Kidney (tissue), 14 donors: ENCODE measurements around the gene GMEB2. TPM values are rescaled to one million over a fixed set of nuclear protein-coding genes. Genes with fewer than 3 reads are reported as not detected.

Experiments used
- DNase-seq, 5 donors: peaks; one replicate each; pipeline ENCODE4 v3.0.0-alpha.2; 2013 to 2020
- FAIRE-seq: peaks from 2 replicates; lab custom pipeline; 2012; peaks lifted over from hg19 to GRCh38; lab: Jason Lieb, UNC
- H3K27ac ChIP-seq, 2 donors: one replicate each; pipeline ENCODE4 v1.7.0; 2013; ENCODE audit warnings: low read depth in 2 of 2, low read length in 2 of 2, inconsistent platforms in 1 of 2
- H3K27me3 ChIP-seq: one replicate; pipeline ENCODE4 v1.7.1; 2013; ENCODE audit warnings: low read length, inconsistent platforms; ENCODE audit not compliant: control insufficient read depth, insufficient read depth
- H3K36me3 ChIP-seq, 3 donors: one replicate each; pipeline versions ENCODE4 v1.7.0 to v1.7.1; 2013; ENCODE audit warnings: low read length in 3 of 3, control low read depth in 1 of 3, inconsistent platforms in 1 of 3; ENCODE audit not compliant: insufficient read depth in 3 of 3, control insufficient read depth in 2 of 3
- H3K4me1 ChIP-seq, 3 donors: one replicate each; pipeline versions ENCODE4 v1.7.0 to v1.7.1; 2013; ENCODE audit warnings: low read length in 3 of 3, inconsistent platforms in 1 of 3, low read depth in 1 of 3; ENCODE audit not compliant: control insufficient read depth in 2 of 3, insufficient read depth in 2 of 3
- H3K4me3 ChIP-seq, 3 donors: one replicate each; pipeline versions ENCODE4 v1.7.0 to v1.8.1; 2013; ENCODE audit warnings: low read length in 3 of 3, control low read depth in 1 of 3, inconsistent platforms in 1 of 3
- H3K9ac ChIP-seq, 3 donors: one replicate each; pipeline versions ENCODE4 v1.7.0 to v1.7.1; 2013; ENCODE audit warnings: low read length in 3 of 3, control low read depth in 1 of 3, inconsistent platforms in 1 of 3
- H3K9me3 ChIP-seq, 3 donors: one replicate each; pipeline versions ENCODE4 v1.7.0 to v1.7.1; 2013; ENCODE audit warnings: low read length in 3 of 3, control low read depth in 1 of 3, inconsistent platforms in 1 of 3; ENCODE audit not compliant: control insufficient read depth in 2 of 3, insufficient read depth in 1 of 3
- CTCF ChIP-seq: IDR thresholded peaks from 3 replicates; pipeline ENCODE4 v1.5.1; 2012; ENCODE audit warnings: mild to moderate bottlenecking, moderate library complexity, borderline replicate concordance; ENCODE audit not compliant: insufficient read depth; ENCODE audit errors: extremely low read depth
- intact Hi-C: fragments of 100-400 bp; cut with DNase I; formaldehyde crosslinking; loops from one replicate; pipeline ENCODE4 v1.11.1; 2022
- polyA plus RNA-seq: library from polyadenylated mRNA; stranded (reverse); fragments of 350-450 nt; fragmentation: Illumina TruSeq; extraction: RNeasy Lipid Tissue Mini Kit (QIAGEN cat#74804); gene quantifications from one replicate; pipeline ENCODE4 v1.2.3, GENCODE V29; 2014; ENCODE audit warnings: low read depth, low replicate concordance; ENCODE audit not compliant: insufficient read depth
- total RNA-seq: library from RNA; stranded (reverse); fragmentation: NEBNext Ultra II Directional; extraction: Animal tissue kit (Norgen Biotek cat#: 25700); gene quantifications from one replicate; pipeline ENCODE4 v1.2.1, GENCODE V29; 2021
- donor health status: control.
- donor health status: control.
- donor health status: control.
- donor health status: control.
- donor health status: control.
- donor health status: DM: yes; HTN: yes; CAD: no.
- donor health status: Normal renal cell carcinoma (clear cell type).

Gene GMEB2
- total and polyA plus RNA-seq, 2 donors from 2014 or later: 6.1 to 13.4 TPM

- peak overlapping the region; percentile 74 to 81 for H3K27ac ChIP-seq
- no peaks in the 10 kb centered on the region for H3K9me3 ChIP-seq
- peak overlapping the region; percentile 37 to 89 (median 83) for H3K9ac ChIP-seq
- FAIRE-seq: no peak
- peaks cover 0 to 11% (median 4%) of the 10 kb centered on the region in 3 donors for H3K36me3 ChIP-seq
- no peak for DNase-seq
- no peak for TF ChIP-seq CTCF
- no peaks in the 10 kb centered on the region for H3K27me3 ChIP-seq
- intact Hi-C loops: no loop called here
- H3K4me3 ChIP-seq: peak overlapping the region; percentile 79 to 94 (median 91)
- peaks cover 0 to 19% (median 3%) of the 10 kb centered on the region in 3 donors for H3K4me1 ChIP-seq
These were observed 31.9 kb upstream of the GMEB2 start for GRCh38 chr20:63658749-63659187.

GRCh38 chr20:63657937-63658748 is 31.2 kb upstream of the GMEB2 start, which contains the start of gene RTEL1:
Gene RTEL1 (plus strand): TSS chr20:63658312. CDS start chr20:63659403, 1,091 bp downstream.
- no peaks in the 10 kb centered on the region for H3K27me3 ChIP-seq

GRCh38 chr20:63657260-63657936 is 30.5 kb upstream of the GMEB2 start:
- no peaks in the 10 kb centered on the region for H3K9me3 ChIP-seq
- H3K4me1 ChIP-seq: peaks cover 0 to 21% (median 5%) of the 10 kb centered on the region in 3 donors
- peak overlapping the region in 2 of 3 donors; percentile 76 to 89 for H3K9ac ChIP-seq
- H3K27ac ChIP-seq: peak overlapping the region; percentile 81 to 83
- H3K36me3 ChIP-seq: peaks cover 0 to 5% (median 4%) of the 10 kb centered on the region in 3 donors
- DNase-seq (peak; percentile 53 to 76 (median 66)), FAIRE-seq (no peak)
- H3K27me3 ChIP-seq: no peaks in the 10 kb centered on the region
- intact Hi-C loops: no loop called here
- peak overlapping the region; percentile 79 to 94 (median 91) for H3K4me3 ChIP-seq
- no peak for TF ChIP-seq CTCF

More at GRCh38 chr20:63657937-63658748, 31.2 kb upstream of the GMEB2 start, which contains the start of gene RTEL1:
- intact Hi-C loops: no loop called here
- Histone ChIP-seq H3K36me3 (peaks cover 0 to 8% (median 4%) of the 10 kb centered on the region in 3 donors), H3K9me3 (no peaks in the 10 kb centered on the region), H3K9ac (peak within 1 kb of the TSS; percentile 76 to 89 (median 83)), H3K4me3 (peak within 1 kb of the TSS; percentile 79 to 94 (median 91)), H3K4me1 (peaks cover 0 to 21% (median 5%) of the 10 kb centered on the region in 3 donors), H3K27ac (peak within 1 kb of the TSS; percentile 81 to 83)
- TF ChIP-seq CTCF: no peak
- no peak for FAIRE-seq
- peak; percentile 93 to 97 (median 96) for DNase-seq
